ENCODE results near the gene PTPRM. TPM values are rescaled to one million over a fixed set of nuclear protein-coding genes. Genes with fewer than 3 reads are reported as not detected.

The PTPRM gene
- total and polyA plus RNA-seq, 2 of the 4 experiments (the other 2 are of a cell fraction): 28.3 to 51.2 TPM

DNA sequence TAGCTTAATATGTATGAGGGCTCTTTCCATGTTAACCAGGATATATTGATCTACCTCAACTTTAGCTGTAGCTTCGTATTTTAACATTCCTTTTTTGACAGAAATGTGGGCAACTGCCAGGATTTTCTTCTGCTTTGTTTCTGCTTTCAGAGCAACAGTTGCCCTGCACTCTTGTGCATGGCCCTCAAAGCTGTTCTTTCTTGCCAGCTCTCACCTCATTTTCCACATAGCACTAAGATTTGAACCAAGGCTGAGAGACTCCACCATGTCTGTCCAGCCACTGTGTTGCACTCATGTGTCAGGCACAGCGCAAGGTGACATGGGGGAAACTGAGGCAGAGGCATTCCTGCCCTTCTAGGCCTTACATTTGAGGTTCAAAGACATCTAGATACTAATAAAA is 619.3 kb downstream of the PTPRM start:
- in situ Hi-C loops (cut with MboI; ENCODE audit: low sequenced_read_pairs): no loop called here
- Histone ChIP-seq H3K9ac (ENCODE audit: low read depth, low read length) (no peak overlapping the region), H3K36me3 (ENCODE audit: control insufficient read depth, insufficient read depth, low read length) (no peaks in the 10 kb centered on the region), H3K4ac (ENCODE audit: low read depth, low read length) (no peak overlapping the region), H2AK9ac (replicated peaks; ENCODE audit: low read depth, low read length, poor library complexity) (no peak overlapping the region), H3K4me2 (ENCODE audit: low read depth, low read length) (no peak overlapping the region), H2BK5ac (ENCODE audit: low read depth, low read length, poor library complexity, severe bottlenecking) (no peak overlapping the region), H4K20me1 (ENCODE audit: insufficient read depth, low read length) (no peaks in the 10 kb centered on the region), H2AFZ (replicated peaks; ENCODE audit: low read length, poor library complexity) (no peak overlapping the region), H3K56ac (ENCODE audit: extremely low read depth, insufficient read depth, low read length) (no peak overlapping the region), H2BK20ac (ENCODE audit: low read depth, low read length) (no peak overlapping the region), H4K91ac (ENCODE audit: insufficient read depth, low read depth, low read length) (no peak overlapping the region), H3K9me1 (ENCODE audit: insufficient read depth, low read length) (peaks cover 15% of the 10 kb centered on the region; the same call in 1 of the 2 replicates), H3K4me1 (ENCODE audit: control insufficient read depth, insufficient read depth, low read length) (peaks cover 5% of the 10 kb centered on the region), H2BK15ac (ENCODE audit: low read depth, low read length) (no peak overlapping the region), H3K14ac (replicated peaks; ENCODE audit: low read depth, low read length) (no peak overlapping the region), H3K18ac (ENCODE audit: low read depth, low read length) (no peak overlapping the region), H3K27ac (ENCODE audit: insufficient read depth, low read length) (no peak overlapping the region), H2AK5ac (ENCODE audit: low read depth, low read length) (no peak overlapping the region), H3K79me1 (ENCODE audit: low read depth in 1 of 2, low read length in 2 of 2) (no peaks in the 10 kb centered on the region), H3K4me3 (ENCODE audit: insufficient read depth, low read depth, low read length) (no peak overlapping the region), H3K23ac (ENCODE audit: low read depth, low read length) (no peak overlapping the region), H4K5ac (ENCODE audit: low read depth, low read length) (no peak overlapping the region), H4K8ac (ENCODE audit: low read depth in 2 of 2, low read length in 2 of 2) (no peak overlapping the region), H3K9me3 (ENCODE audit: control insufficient read depth, insufficient read depth, low read length) (no peaks in the 10 kb centered on the region), H3K27me3 (ENCODE audit: control insufficient read depth, insufficient read depth, low read length) (no peaks in the 10 kb centered on the region), H2BK120ac (ENCODE audit: low read depth, low read length) (no peak overlapping the region)
- TF ChIP-seq RFX5 (IDR thresholded peaks at IDR 0.05; ENCODE audit: low read depth, low read length) (no peak), NFE2L2 (IDR thresholded peaks at IDR 0.05; ENCODE audit: low read depth, low read length) (no peak), MAFK (IDR thresholded peaks at IDR 0.05; ENCODE audit: low read depth, low read length) (no peak), RAD21 (IDR thresholded peaks at IDR 0.05; ENCODE audit: low read length) (no peak), CEBPB (IDR thresholded peaks at IDR 0.05; ENCODE audit: low read depth, low read length) (no peak), POLR2A (IDR thresholded peaks at IDR 0.05; ENCODE audit: low read depth, low read length) (no peak), MXI1 (IDR thresholded peaks at IDR 0.05; ENCODE audit: borderline replicate concordance, low read depth, low read length) (no peak), CHD1 (IDR thresholded peaks at IDR 0.05; ENCODE audit: low read depth, low read length) (no peak), MAZ (IDR thresholded peaks at IDR 0.05; ENCODE audit: borderline replicate concordance, low read depth, low read length) (no peak), SMC3 (IDR thresholded peaks at IDR 0.05; ENCODE audit: low read depth, low read length) (no peak), BHLHE40 (IDR thresholded peaks at IDR 0.05; ENCODE audit: low read depth, low read length) (no peak), RCOR1 (IDR thresholded peaks at IDR 0.05; ENCODE audit: insufficient replicate concordance, low read length) (no peak), FOS (IDR thresholded peaks at IDR 0.05; ENCODE audit: low read depth, low read length) (no peak)
- TF ChIP-seq, protein P1, sequence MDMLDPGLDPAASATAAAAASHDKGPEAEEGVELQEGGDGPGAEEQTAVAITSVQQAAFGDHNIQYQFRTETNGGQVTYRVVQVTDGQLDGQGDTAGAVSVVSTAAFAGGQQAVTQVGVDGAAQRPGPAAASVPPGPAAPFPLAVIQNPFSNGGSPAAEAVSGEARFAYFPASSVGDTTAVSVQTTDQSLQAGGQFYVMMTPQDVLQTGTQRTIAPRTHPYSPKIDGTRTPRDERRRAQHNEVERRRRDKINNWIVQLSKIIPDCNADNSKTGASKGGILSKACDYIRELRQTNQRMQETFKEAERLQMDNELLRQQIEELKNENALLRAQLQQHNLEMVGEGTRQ (IDR thresholded peaks at IDR 0.05; ENCODE audit: low read depth, low read length): no peak
- TF ChIP-seq, protein P2, sequence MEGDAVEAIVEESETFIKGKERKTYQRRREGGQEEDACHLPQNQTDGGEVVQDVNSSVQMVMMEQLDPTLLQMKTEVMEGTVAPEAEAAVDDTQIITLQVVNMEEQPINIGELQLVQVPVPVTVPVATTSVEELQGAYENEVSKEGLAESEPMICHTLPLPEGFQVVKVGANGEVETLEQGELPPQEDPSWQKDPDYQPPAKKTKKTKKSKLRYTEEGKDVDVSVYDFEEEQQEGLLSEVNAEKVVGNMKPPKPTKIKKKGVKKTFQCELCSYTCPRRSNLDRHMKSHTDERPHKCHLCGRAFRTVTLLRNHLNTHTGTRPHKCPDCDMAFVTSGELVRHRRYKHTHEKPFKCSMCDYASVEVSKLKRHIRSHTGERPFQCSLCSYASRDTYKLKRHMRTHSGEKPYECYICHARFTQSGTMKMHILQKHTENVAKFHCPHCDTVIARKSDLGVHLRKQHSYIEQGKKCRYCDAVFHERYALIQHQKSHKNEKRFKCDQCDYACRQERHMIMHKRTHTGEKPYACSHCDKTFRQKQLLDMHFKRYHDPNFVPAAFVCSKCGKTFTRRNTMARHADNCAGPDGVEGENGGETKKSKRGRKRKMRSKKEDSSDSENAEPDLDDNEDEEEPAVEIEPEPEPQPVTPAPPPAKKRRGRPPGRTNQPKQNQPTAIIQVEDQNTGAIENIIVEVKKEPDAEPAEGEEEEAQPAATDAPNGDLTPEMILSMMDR (conservative IDR thresholded peaks at IDR 0.05; ENCODE audit: low read depth, low read length): no peak
- TF ChIP-seq, protein P3, sequence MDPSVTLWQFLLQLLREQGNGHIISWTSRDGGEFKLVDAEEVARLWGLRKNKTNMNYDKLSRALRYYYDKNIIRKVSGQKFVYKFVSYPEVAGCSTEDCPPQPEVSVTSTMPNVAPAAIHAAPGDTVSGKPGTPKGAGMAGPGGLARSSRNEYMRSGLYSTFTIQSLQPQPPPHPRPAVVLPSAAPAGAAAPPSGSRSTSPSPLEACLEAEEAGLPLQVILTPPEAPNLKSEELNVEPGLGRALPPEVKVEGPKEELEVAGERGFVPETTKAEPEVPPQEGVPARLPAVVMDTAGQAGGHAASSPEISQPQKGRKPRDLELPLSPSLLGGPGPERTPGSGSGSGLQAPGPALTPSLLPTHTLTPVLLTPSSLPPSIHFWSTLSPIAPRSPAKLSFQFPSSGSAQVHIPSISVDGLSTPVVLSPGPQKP (IDR thresholded peaks at IDR 0.05; ENCODE audit: borderline replicate concordance, low read depth, low read length): no peak
- ATAC-seq (ENCODE audit: low read depth): no peak
- dilution Hi-C loops (cut with HindIII; ENCODE audit: low sequenced_read_pairs, unreplicated experiment): no loop called here
- no peak for DNase-seq
- intact Hi-C loops (cut with micrococcal nuclease): no loop called here
- 67% methylated on average over 1 of the region's 2 CpGs; no CpG with 5 or more reads in 1 of the 2 experiments for WGBS, 2 experiments (ENCODE audit: extremely low coverage in 2 of 2, insufficient read length in 1 of 2)
- no TSS peak for BruUV-seq (replicated peaks)
- ChIA-PET POLR2A (ENCODE audit: unreplicated experiment) (interaction anchor here (0.6 kb wide), 1 partner anchor 703 kb away, joined by 3 read pairs; no protein-coding TSS in a partner anchor), CTCF (interaction anchor here (0.6 kb wide), 2 partner anchors 108 to 1181 kb away, joined by 3 to 4 read pairs; no protein-coding TSS in a partner anchor)
